Islet of Langerhans (tissue), 1 donor: Measurements from ENCODE around the gene CAMK2D.

Source experiments
- FAIRE-seq: peaks from one replicate; lab custom pipeline; 2011; peaks lifted over from hg19 to GRCh38; lab: Jason Lieb, UNC

The CAMK2D gene

GRCh38 chr4:113522433-113522832, 239.1 kb downstream of the CAMK2D start:
- FAIRE-seq = no peak

DNA sequence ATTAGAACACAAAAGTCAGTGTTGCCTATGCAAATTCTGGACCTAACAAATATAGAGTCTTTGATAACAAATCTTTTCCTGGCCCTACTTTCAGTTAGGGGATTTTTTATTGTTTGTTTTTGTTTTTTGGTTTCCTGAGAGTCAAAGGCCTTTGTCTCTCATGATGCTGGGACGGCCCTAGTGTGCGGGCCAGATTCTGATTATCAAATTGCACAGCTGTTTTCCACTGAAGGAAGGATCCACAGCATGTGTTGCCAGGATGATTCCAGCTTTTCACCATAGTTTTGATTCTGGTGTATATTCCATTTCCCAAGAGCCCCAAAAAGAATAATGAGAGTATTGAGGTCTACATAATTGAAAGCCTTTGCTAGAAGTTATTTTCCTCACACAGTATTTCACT, 248.2 kb downstream of the CAMK2D start:
- FAIRE-seq = no peak

GRCh38 chr4:113512880-113513279, 248.7 kb downstream of the CAMK2D start:
- FAIRE-seq = no peak

GRCh38 chr4:113511944-113512343, 249.6 kb downstream of the CAMK2D start:
- FAIRE-seq = no peak

GRCh38 chr4:113509851-113510250, 251.7 kb downstream of the CAMK2D start:
- no peak for FAIRE-seq

DNA sequence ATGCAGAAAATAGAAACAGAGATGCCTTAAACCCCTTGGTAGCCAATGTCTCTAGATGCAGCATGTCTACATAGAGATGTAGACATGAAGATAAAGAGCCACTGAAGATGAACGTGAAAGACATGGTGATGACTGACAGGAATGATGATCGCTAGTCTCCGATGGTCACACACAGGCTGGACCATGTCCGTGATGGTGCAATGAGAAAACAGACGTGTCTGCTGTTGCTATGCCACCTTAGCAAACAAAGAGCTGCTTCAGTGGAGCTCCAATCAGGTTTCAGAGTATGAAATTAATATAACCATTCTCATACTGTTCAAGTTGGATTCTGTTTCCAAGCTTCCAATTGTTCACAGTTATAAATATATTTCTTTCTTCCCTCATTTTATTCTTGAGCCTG, 256.5 kb downstream of the CAMK2D start:
- FAIRE-seq = peak; percentile 96

DNA sequence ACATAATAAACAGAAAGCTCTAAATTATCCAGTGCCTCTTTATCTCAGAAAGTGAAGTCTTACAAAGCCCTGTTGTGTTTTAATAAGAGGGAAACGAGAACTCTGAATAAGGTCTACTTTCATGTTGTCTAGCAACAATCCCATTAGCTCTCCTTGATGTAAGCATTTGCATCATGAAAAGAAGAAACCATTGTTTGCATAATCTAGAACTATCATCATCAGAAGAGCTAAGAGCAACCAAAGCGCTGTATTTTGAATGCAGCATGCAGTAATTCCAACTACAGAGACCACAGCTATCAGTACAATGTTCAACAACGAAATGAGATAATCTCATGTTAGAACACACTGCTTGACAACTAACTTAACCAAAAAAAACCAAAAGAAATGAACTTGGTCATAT, 257.1 kb downstream of the CAMK2D start:
- FAIRE-seq = peak; percentile 99

DNA sequence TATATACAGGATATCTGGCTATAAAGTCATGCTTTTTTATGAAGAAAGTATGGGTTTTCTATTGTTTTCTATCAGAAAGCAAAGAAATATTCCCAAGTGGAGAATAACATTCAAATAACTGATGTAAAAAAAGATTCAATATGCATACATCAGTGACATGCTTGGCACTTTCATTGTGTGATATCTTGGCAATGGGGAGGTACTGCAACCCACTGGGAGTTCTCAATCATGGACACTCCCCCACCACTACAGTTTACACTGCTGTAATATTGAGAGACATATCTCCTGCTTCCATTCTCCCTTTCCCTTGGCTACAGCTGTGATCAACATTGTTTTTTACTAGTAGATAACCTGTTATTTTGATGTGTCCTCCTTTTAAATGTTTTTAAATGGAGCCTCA, 257.8 kb downstream of the CAMK2D start:
- no peak for FAIRE-seq

- FAIRE-seq = no peak
Measured at GRCh38 chr4:113502906-113503305, 258.6 kb downstream of the CAMK2D start.

- peak; percentile 86 for FAIRE-seq
Measured at GRCh38 chr4:113502476-113502875, 259.1 kb downstream of the CAMK2D start.

GRCh38 chr4:113500424-113500823, 261.1 kb downstream of the CAMK2D start:
- FAIRE-seq = no peak

DNA sequence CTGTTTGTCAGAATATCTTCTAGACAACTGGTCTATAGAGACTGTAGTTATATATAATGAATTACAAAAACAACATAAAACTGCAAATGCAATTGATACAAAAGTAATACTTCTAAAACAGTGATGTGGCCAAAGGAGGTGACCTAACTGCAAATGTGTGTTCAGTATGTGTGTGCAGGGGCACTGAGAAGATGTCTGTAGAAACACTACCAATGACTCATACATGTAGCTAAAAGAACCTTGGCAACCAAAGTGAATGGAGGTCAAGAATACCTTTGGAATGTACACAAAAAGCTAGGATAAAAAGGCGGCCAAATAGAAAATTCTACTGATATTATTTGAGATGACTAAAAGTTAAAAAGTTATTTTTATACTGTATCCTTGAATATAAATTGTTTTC, 261.8 kb downstream of the CAMK2D start:
- no peak for FAIRE-seq

DNA sequence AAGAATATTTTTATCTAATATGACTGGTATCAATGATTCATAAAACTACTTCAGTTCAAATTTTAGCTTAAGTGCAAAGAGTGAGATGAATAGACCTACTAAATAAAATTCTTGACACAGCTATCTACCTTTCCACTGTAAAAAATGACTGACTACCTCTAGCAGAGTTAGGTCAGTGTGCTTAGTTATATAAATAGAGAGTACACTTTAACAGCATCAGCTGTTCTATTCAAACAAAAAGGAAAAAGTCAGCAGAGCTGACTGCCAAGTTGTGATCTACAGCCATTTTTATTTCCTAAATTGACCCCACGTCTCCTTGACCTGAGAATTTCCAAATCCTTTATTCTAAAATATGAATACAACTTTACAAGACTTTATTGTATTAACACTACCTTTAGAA, 262.4 kb downstream of the CAMK2D start:
- FAIRE-seq = peak; percentile 99

DNA sequence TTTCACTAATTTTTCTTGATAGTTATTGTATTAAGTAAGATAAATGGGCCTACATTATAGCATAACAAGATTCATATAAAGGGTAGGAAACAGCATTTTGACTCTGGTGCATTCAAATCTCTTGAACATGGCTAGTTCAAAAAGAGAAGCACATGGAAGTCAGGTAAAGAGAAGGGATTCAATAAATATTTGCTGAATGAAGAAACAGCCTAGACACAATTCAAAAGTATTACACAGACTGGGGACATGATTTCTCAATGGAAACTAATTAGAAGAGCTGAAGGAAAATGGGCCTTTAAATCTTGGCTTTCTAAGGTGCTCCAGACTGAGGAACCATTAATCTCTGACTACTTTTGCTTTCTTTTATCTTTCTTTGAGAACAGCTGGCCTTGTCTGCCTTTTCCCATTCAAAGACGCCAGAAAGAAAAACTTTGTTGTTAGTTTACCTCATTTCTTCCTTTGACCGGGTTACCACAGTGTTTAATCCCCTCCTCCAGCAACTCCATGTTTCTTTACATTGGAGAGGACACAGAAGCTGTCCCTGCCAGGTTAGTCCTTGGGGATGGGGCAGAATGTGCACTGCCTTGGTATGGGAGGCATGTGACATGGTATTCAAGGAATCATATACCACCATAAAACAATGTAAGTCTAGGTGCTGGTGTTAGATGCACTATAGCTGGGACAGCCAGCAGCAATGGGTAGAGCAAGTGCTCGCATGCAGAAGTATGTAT, 264.2 kb downstream of the CAMK2D start:
- peak; percentile 51 for FAIRE-seq

- no peak for FAIRE-seq
Measured at GRCh38 chr4:113496698-113497097, 264.8 kb downstream of the CAMK2D start.

- no peak for FAIRE-seq
Measured at GRCh38 chr4:113495790-113496189, 265.7 kb downstream of the CAMK2D start.

DNA sequence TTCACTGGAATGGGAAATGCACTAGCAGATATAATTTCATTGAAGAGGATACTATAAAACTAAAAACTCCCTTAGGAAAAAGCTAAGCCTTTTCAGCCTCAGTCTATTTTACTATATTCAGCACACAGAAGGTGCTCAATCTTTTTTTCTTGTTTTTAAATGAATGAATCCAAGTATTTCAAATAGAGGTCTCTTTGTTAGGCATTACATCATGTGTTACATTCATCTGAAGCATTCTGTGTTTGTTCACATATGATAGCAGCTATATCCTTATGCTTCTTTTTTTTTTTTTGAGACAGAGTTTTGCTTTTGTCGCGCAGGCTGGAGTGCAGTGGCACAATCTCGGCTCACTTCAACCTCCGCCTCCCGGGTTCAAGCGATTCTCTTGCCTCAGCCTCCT, 278.4 kb downstream of the CAMK2D start:
- no peak for FAIRE-seq

DNA sequence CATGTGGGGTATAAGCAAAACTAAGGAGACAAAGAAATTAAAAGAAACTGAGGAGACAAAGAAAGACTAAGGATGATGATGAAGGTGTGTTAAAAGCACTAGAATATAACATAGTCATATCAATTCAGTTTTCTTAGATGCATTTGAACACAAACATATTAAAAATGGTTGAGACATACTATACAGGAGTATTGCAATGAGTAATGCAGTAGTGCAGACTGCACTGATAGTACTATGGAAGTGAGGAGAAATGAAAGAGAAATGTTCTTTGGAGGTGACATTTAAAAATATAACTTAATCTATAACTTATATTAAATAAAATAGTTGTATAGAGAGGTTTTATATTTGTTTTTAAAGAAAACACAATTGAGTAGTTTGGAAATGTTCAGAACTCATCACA, 279.2 kb downstream of the CAMK2D start:
- FAIRE-seq = no peak

GRCh38 chr4:113481820-113482219, 279.7 kb downstream of the CAMK2D start:
- FAIRE-seq = no peak

DNA sequence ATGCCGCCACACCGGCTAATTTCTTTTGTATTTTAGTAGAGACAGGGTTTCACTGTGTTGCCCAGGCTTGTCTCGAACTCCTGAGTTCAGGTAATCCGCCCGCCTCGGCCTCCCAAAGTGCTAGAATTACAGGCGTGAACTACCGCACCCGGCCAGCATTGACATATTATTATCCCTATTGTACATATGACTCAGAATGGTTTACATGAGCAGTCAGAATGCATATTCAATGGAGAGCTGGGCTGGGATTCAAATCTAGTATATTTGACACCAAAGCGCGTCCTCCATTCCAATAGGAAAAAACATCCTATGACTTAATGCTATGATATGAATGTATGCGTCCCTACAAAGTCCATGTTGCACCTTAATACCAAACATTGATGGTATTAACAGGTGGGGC, 281.4 kb downstream of the CAMK2D start:
- FAIRE-seq = no peak

DNA sequence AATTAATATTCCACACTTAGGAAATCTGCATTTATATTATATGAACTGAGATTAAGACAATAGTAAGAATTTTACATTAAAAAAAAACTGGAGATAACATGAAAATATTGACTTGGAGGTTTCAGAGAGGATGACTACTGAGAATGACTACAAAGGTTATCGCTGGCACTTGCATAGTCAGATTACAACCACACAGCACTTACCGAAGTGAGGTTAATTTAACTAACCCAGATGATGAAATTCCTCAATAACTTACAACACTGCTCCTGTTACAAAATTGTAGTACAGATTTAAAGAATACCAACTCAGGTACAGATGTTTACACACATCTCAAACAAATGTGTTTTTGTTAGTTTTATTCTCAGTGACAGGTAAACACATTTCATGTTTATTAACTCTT, 283.5 kb downstream of the CAMK2D start:
- FAIRE-seq = no peak

DNA sequence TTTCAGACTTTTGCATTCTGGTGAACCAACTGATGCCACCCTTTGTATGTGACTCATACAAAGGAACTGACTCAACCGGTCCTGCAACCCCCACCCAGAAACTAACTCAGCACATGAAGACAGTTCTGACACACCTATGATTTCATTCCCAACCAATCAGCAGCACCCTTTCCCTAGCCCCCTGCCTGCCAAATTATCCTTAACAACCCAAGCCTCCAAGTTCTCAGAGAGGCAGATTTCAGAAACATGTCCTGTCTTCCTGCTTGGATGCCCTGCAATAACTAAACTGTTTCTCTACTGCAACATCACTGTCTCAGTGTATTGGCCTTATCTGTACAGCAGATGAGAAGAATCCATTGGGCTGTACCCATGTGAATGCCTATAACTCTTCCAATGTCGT, 284.7 kb downstream of the CAMK2D start:
- FAIRE-seq = no peak

DNA sequence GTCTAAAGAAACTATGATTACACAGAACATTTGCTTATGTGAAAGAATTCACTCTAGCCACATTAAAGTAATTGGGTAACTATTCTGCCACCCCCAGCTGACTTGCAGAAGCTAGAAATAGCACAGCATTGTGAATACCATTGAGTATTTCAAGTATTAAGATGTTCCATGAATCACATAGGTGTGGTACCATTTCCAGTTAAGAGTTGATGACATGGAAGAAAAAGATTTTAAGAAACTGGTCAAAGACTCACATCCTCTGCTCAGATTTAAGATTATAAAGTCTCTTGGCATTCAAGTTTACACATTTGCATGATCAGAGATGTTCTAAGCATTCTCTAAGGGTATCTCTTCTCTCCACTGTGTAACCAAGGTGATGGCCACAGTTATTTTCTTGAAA, 287.5 kb downstream of the CAMK2D start:
- no peak for FAIRE-seq

- no peak for FAIRE-seq
Measured at GRCh38 chr4:113472864-113473263, 288.7 kb downstream of the CAMK2D start.
